GM23338 (cell line): ENCODE data around the gene KLK15. TPM values are rescaled to one million over a fixed set of nuclear protein-coding genes. Genes with fewer than 3 reads are reported as not detected.
A peak's percentile ranks its signal among the peaks of the same experiment; 100 is the strongest.

Experiments
- ATAC-seq: fragments of 200-7000 bp; cut with Tn5 transposase; 3 replicates; pipeline ENCODE4 v1.9.1; 2020
- DNase-seq: peaks from one replicate; pipeline ENCODE4 v3.0.0-alpha.2; 2015; ENCODE audit warnings: low spot score
- H2AFZ ChIP-seq: fragments of 200-600 bp; sonication (generic); 2 replicates; pipeline ENCODE4 v1.8.0; 2016; ENCODE audit warnings: antibody characterized with exemption, mild to moderate bottlenecking, moderate library complexity
- H3F3A ChIP-seq: fragments of 200-600 bp; sonication (generic); replicated peaks from 2 replicates; pipeline ENCODE4 v1.8.0; 2017; ENCODE audit warnings: antibody characterized with exemption, mixed run types, low read depth
- H3K27ac ChIP-seq: fragments of 200-600 bp; sonication (generic); 2 replicates; pipeline ENCODE4 v1.6.1; 2016; ENCODE audit warnings: low read depth
- H3K27me3 ChIP-seq: fragments of 200-600 bp; sonication (generic); 2 replicates; pipeline ENCODE4 v1.8.0; 2016; ENCODE audit warnings: mild to moderate bottlenecking, mixed run types, moderate library complexity; ENCODE audit not compliant: insufficient read depth
- H3K36me3 ChIP-seq: fragments of 200-600 bp; sonication (generic); 2 replicates; pipeline ENCODE4 v1.8.0; 2016; ENCODE audit warnings: mild to moderate bottlenecking; ENCODE audit not compliant: insufficient read depth
- H3K4me1 ChIP-seq: fragments of 200-600 bp; sonication (generic); 2 replicates; pipeline ENCODE4 v1.8.0; 2016; ENCODE audit warnings: mild to moderate bottlenecking, moderate library complexity; ENCODE audit not compliant: insufficient read depth
- H3K4me2 ChIP-seq: fragments of 200-600 bp; sonication (generic); 2 replicates; pipeline ENCODE4 v1.7.1; 2017; ENCODE audit warnings: mixed run types
- H3K4me3 ChIP-seq: fragments of 200-600 bp; sonication (generic); 2 replicates; pipeline ENCODE4 v1.6.1; 2016; ENCODE audit warnings: mixed run types
- H3K79me2 ChIP-seq: fragments of 200-600 bp; sonication (generic); replicated peaks from 2 replicates; pipeline ENCODE4 v1.8.0; 2017; ENCODE audit warnings: mild to moderate bottlenecking; ENCODE audit not compliant: insufficient read depth
- H3K9me2 ChIP-seq: fragments of 200-600 bp; sonication (generic); 2 replicates; pipeline ENCODE4 v1.8.0; 2017; ENCODE audit not compliant: insufficient read depth
- H4K20me1 ChIP-seq: fragments of 200-600 bp; sonication (generic); replicated peaks from 2 replicates; pipeline ENCODE4 v1.8.0; 2017; ENCODE audit warnings: mild to moderate bottlenecking; ENCODE audit not compliant: insufficient read depth
- H3K27ac Mint-ChIP-seq: 2 replicates; pipeline ENCODE4 v1.8.0; 2020; ENCODE audit warnings: inconsistent platforms, mild to moderate bottlenecking, moderate library complexity, mixed read lengths
- H3K27me3 Mint-ChIP-seq: 3 replicates; pipeline ENCODE4 v1.8.0; 2022; ENCODE audit warnings: low read depth, mild to moderate bottlenecking, moderate library complexity, mixed read lengths, inconsistent platforms; ENCODE audit not compliant: insufficient read depth, poor library complexity
- H3K36me3 Mint-ChIP-seq: 3 replicates; pipeline ENCODE4 v1.8.0; 2021; ENCODE audit warnings: low read depth, mild to moderate bottlenecking, inconsistent platforms, moderate library complexity, mixed read lengths
- H3K4me1 Mint-ChIP-seq: 3 replicates; pipeline ENCODE4 v1.8.0; 2020; ENCODE audit warnings: mild to moderate bottlenecking, inconsistent platforms, mixed read lengths
- H3K4me3 Mint-ChIP-seq: 3 replicates; pipeline ENCODE4 v1.8.0; 2021; ENCODE audit warnings: moderate library complexity, mild to moderate bottlenecking, inconsistent platforms, mixed read lengths
- H3K9me3 Mint-ChIP-seq: 3 replicates; pipeline ENCODE4 v1.8.0; 2020; ENCODE audit warnings: moderate library complexity, mild to moderate bottlenecking, inconsistent platforms, mixed read lengths
- CREB1 ChIP-seq: fragments of 250-450 bp; sonication (Bioruptor Pico); IDR thresholded peaks from 2 replicates; pipeline ENCODE4 v1.5.0; 2020; ENCODE audit warnings: low read depth, mild to moderate bottlenecking, moderate library complexity
- EZH2 ChIP-seq: fragments of 200-600 bp; sonication (generic); IDR thresholded peaks from one replicate; pipeline ENCODE4 v1.8.0; 2017; ENCODE audit warnings: antibody characterized with exemption, mild to moderate bottlenecking, low read depth; ENCODE audit not compliant: unreplicated experiment
- EZH2phosphoT487 ChIP-seq: fragments of 200-600 bp; sonication (generic); IDR thresholded peaks from one replicate; pipeline ENCODE4 v1.8.1; 2018; ENCODE audit warnings: antibody characterized with exemption; ENCODE audit not compliant: unreplicated experiment
- JUNB ChIP-seq: IDR thresholded peaks from one replicate; pipeline ENCODE4 v1.6.1; 2016; ENCODE audit warnings: antibody characterized with exemption; ENCODE audit not compliant: unreplicated experiment
- NANOG ChIP-seq: IDR thresholded peaks from 2 replicates; pipeline ENCODE4 v1.6.1; 2016; ENCODE audit warnings: antibody characterized with exemption, borderline replicate concordance
- POLR2AphosphoS5 ChIP-seq: IDR thresholded peaks from 2 replicates; pipeline ENCODE4 v1.6.1; 2016; ENCODE audit warnings: antibody characterized with exemption, low read depth
- STAT1 ChIP-seq: IDR thresholded peaks from one replicate; pipeline ENCODE4 v1.6.1; 2016; ENCODE audit warnings: antibody characterized with exemption; ENCODE audit not compliant: unreplicated experiment
- ZNF114 ChIP-seq: fragments of 250-450 bp; sonication (Bioruptor Pico); IDR thresholded peaks from 2 replicates; pipeline ENCODE4 v1.5.0; 2020; ENCODE audit warnings: mild to moderate bottlenecking, moderate library complexity
- ZNF331 ChIP-seq: fragments of 250-450 bp; sonication (Bioruptor Pico); IDR thresholded peaks from 2 replicates; pipeline ENCODE4 v1.5.0; 2020; ENCODE audit warnings: low read depth, mild to moderate bottlenecking, moderate library complexity
- polyA plus RNA-seq: library from polyadenylated mRNA; unstranded; fragments of >200 nt; fragmentation: Nextera tagmentation; extraction: Ambion mirVana; gene quantifications from 2 replicates; pipeline ENCODE4 v1.2.1, GENCODE V29; 2016
- total RNA-seq: library from RNA; depleted of rRNA; stranded (reverse); fragments of >200 nt; shearing (Covaris generic); gene quantifications from 2 replicates; pipeline ENCODE4 v1.2.3, GENCODE V29; 2014
- TF ChIP-seq, protein P1 (sequence below), 2 experiments: fragments of 200-600 bp in 1 of 2; sonication (generic) in 1 of 2; conservative IDR thresholded peaks; 2 replicates each; pipeline versions ENCODE4 v1.5.1 to v1.6.1; 2016 to 2017; ENCODE audit warnings: antibody characterized with exemption in 2 of 2, low read depth in 2 of 2, mild to moderate bottlenecking in 2 of 2, moderate library complexity in 1 of 2
- TF ChIP-seq, protein P2 (sequence below): IDR thresholded peaks from one replicate; pipeline ENCODE4 v1.6.1; 2018; ENCODE audit warnings: antibody characterized with exemption; ENCODE audit not compliant: unreplicated experiment
- TF ChIP-seq, protein P3 (sequence below): IDR thresholded peaks from 2 replicates; pipeline ENCODE4 v1.6.1; 2016; ENCODE audit warnings: antibody characterized with exemption
- TF ChIP-seq, protein P4 (sequence below): fragments of 250-450 bp; sonication (Bioruptor Pico); IDR thresholded peaks from 2 replicates; pipeline ENCODE4 v1.5.0; 2020; ENCODE audit warnings: mild to moderate bottlenecking, moderate library complexity

KLK15 gene
- total and polyA plus RNA-seq, 2 experiments from 2014 or later, result not detected

DNA sequence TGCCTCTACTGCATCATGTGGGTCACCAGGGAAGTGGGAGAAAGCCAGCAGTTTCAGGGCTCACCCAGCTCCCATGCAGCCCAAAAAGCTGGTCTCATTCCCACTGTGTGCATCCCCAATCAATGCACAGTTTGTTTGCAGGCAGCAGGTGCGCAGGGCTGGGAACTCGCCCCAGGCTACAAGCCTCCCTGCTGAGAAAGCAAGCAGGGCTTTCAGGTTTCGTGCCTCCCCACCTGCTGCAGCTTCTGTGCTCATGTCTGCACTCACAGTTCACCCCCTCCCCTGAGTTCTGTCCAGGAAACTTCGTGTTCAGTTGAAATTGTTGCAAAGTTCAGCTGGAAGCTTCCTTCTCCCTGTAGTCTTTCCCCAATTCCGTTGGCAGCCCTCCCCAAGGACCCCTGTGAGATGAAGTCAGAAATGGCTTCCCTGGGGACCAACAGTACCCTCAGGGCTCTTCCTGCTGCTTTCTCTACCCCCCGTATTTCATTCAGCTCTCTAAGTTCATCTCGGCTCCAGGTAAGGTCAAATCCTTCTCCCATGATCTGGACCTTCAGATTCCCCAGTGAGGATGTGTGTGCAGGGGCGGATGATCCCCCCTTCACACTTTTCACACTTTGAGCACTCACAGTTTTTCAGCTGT, 11.0 kb upstream of the KLK15 start:
- Histone ChIP-seq H3K27ac (no peak overlapping the region), H3K4me2 (peak overlapping the region; percentile 32; the same call in 1 of the 2 replicates), H4K20me1 (no peaks in the 10 kb centered on the region), H3K4me3 (no peak overlapping the region), H3F3A (no peaks in the 10 kb centered on the region), H3K36me3 (no peaks in the 10 kb centered on the region), H3K27me3 (peaks cover 8% of the 10 kb centered on the region; the same call in 1 of the 2 replicates), H3K9me2 (no peaks in the 10 kb centered on the region), H3K79me2 (no peaks in the 10 kb centered on the region), H2AFZ (no peak overlapping the region), H3K4me1 (no peaks in the 10 kb centered on the region)
- TF ChIP-seq ZNF114 (CRISPR knock-in tag) (no peak), STAT1 (no peak), CREB1 (CRISPR knock-in tag) (no peak), JUNB (no peak), EZH2 (no peak), POLR2AphosphoS5 (no peak), ZNF331 (no peak), EZH2phosphoT487 (no peak), NANOG (no peak)
- TF ChIP-seq, protein P1, sequence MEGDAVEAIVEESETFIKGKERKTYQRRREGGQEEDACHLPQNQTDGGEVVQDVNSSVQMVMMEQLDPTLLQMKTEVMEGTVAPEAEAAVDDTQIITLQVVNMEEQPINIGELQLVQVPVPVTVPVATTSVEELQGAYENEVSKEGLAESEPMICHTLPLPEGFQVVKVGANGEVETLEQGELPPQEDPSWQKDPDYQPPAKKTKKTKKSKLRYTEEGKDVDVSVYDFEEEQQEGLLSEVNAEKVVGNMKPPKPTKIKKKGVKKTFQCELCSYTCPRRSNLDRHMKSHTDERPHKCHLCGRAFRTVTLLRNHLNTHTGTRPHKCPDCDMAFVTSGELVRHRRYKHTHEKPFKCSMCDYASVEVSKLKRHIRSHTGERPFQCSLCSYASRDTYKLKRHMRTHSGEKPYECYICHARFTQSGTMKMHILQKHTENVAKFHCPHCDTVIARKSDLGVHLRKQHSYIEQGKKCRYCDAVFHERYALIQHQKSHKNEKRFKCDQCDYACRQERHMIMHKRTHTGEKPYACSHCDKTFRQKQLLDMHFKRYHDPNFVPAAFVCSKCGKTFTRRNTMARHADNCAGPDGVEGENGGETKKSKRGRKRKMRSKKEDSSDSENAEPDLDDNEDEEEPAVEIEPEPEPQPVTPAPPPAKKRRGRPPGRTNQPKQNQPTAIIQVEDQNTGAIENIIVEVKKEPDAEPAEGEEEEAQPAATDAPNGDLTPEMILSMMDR (conservative IDR thresholded peaks at IDR 0.05; ENCODE audit: low read depth in 2 of 2), result no peak
- TF ChIP-seq, protein P2, sequence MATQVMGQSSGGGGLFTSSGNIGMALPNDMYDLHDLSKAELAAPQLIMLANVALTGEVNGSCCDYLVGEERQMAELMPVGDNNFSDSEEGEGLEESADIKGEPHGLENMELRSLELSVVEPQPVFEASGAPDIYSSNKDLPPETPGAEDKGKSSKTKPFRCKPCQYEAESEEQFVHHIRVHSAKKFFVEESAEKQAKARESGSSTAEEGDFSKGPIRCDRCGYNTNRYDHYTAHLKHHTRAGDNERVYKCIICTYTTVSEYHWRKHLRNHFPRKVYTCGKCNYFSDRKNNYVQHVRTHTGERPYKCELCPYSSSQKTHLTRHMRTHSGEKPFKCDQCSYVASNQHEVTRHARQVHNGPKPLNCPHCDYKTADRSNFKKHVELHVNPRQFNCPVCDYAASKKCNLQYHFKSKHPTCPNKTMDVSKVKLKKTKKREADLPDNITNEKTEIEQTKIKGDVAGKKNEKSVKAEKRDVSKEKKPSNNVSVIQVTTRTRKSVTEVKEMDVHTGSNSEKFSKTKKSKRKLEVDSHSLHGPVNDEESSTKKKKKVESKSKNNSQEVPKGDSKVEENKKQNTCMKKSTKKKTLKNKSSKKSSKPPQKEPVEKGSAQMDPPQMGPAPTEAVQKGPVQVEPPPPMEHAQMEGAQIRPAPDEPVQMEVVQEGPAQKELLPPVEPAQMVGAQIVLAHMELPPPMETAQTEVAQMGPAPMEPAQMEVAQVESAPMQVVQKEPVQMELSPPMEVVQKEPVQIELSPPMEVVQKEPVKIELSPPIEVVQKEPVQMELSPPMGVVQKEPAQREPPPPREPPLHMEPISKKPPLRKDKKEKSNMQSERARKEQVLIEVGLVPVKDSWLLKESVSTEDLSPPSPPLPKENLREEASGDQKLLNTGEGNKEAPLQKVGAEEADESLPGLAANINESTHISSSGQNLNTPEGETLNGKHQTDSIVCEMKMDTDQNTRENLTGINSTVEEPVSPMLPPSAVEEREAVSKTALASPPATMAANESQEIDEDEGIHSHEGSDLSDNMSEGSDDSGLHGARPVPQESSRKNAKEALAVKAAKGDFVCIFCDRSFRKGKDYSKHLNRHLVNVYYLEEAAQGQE, result no peak
- TF ChIP-seq, protein P3, sequence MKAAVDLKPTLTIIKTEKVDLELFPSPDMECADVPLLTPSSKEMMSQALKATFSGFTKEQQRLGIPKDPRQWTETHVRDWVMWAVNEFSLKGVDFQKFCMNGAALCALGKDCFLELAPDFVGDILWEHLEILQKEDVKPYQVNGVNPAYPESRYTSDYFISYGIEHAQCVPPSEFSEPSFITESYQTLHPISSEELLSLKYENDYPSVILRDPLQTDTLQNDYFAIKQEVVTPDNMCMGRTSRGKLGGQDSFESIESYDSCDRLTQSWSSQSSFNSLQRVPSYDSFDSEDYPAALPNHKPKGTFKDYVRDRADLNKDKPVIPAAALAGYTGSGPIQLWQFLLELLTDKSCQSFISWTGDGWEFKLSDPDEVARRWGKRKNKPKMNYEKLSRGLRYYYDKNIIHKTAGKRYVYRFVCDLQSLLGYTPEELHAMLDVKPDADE, result no peak
- TF ChIP-seq, protein P4, sequence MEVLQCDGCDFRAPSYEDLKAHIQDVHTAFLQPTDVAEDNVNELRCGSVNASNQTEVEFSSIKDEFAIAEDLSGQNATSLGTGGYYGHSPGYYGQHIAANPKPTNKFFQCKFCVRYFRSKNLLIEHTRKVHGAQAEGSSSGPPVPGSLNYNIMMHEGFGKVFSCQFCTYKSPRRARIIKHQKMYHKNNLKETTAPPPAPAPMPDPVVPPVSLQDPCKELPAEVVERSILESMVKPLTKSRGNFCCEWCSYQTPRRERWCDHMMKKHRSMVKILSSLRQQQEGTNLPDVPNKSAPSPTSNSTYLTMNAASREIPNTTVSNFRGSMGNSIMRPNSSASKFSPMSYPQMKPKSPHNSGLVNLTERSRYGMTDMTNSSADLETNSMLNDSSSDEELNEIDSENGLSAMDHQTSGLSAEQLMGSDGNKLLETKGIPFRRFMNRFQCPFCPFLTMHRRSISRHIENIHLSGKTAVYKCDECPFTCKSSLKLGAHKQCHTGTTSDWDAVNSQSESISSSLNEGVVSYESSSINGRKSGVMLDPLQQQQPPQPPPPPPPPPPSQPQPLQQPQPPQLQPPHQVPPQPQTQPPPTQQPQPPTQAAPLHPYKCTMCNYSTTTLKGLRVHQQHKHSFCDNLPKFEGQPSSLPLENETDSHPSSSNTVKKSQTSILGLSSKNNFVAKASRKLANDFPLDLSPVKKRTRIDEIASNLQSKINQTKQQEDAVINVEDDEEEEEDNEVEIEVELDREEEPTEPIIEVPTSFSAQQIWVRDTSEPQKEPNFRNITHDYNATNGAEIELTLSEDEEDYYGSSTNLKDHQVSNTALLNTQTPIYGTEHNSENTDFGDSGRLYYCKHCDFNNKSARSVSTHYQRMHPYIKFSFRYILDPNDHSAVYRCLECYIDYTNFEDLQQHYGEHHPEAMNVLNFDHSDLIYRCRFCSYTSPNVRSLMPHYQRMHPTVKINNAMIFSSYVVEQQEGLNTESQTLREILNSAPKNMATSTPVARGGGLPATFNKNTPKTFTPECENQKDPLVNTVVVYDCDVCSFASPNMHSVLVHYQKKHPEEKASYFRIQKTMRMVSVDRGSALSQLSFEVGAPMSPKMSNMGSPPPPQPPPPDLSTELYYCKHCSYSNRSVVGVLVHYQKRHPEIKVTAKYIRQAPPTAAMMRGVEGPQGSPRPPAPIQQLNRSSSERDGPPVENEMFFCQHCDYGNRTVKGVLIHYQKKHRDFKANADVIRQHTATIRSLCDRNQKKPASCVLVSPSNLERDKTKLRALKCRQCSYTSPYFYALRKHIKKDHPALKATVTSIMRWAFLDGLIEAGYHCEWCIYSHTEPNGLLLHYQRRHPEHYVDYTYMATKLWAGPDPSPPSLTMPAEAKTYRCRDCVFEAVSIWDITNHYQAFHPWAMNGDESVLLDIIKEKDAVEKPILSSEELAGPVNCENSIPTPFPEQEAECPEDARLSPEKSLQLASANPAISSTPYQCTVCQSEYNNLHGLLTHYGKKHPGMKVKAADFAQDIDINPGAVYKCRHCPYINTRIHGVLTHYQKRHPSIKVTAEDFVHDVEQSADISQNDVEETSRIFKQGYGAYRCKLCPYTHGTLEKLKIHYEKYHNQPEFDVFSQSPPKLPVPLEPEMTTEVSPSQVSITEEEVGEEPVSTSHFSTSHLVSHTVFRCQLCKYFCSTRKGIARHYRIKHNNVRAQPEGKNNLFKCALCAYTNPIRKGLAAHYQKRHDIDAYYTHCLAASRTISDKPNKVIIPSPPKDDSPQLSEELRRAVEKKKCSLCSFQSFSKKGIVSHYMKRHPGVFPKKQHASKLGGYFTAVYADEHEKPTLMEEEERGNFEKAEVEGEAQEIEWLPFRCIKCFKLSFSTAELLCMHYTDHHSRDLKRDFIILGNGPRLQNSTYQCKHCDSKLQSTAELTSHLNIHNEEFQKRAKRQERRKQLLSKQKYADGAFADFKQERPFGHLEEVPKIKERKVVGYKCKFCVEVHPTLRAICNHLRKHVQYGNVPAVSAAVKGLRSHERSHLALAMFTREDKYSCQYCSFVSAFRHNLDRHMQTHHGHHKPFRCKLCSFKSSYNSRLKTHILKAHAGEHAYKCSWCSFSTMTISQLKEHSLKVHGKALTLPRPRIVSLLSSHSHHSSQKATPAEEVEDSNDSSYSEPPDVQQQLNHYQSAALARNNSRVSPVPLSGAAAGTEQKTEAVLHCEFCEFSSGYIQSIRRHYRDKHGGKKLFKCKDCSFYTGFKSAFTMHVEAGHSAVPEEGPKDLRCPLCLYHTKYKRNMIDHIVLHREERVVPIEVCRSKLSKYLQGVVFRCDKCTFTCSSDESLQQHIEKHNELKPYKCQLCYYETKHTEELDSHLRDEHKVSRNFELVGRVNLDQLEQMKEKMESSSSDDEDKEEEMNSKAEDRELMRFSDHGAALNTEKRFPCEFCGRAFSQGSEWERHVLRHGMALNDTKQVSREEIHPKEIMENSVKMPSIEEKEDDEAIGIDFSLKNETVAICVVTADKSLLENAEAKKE, result no peak
- Mint-ChIP-seq H3K9me3 (peaks cover 69% of the 10 kb centered on the region), H3K4me3 (no peak overlapping the region), H3K4me1 (no peaks in the 10 kb centered on the region), H3K27me3 (peaks cover 3% of the 10 kb centered on the region), H3K27ac (no peak overlapping the region), H3K36me3 (peaks cover 13% of the 10 kb centered on the region; the same call in 2 of the 3 replicates)
- no peak for DNase-seq
- ATAC-seq, result no peak
